H1 (cell line): Measurements from ENCODE around the gene CSAG2. TPM values are rescaled to one million over a fixed set of nuclear protein-coding genes. Genes with fewer than 3 reads are reported as not detected.

Experiments
- CTCF ChIA-PET: fragments of 300-600 bp; sonication (Branson Sonifier 250); formaldehyde crosslinking; loops from one replicate; lab custom pipeline; 2021; ENCODE audit not compliant: partially characterized antibody; lab: Charles Lee
- POLR2A ChIA-PET: fragments of 300-600 bp; sonication (Branson Sonifier 250); formaldehyde crosslinking; loops from one replicate; lab custom pipeline; 2021; ENCODE audit warnings: inconsistent platforms; ENCODE audit not compliant: partially characterized antibody; lab: Charles Lee
- DNase-seq, 2 experiments: peaks; one replicate each; pipeline versions ENCODE4 v3.0.0 to v3.0.0-alpha.2; 2010 to 2022; ENCODE audit warnings: low spot score in 2 of 2, low read depth in 1 of 2, mixed read lengths in 1 of 2
- FAIRE-seq: peaks from 2 replicates; lab custom pipeline; 2011; peaks lifted over from hg19 to GRCh38; lab: Jason Lieb, UNC
- H2AFZ ChIP-seq: 2 replicates; pipeline ENCODE4 v1.8.1; 2012; ENCODE audit warnings: low read length, inconsistent platforms
- H2AK5ac ChIP-seq: 2 replicates; pipeline ENCODE4 v1.6.1; 2013; ENCODE audit warnings: low read depth, low read length
- H2BK120ac ChIP-seq: replicated peaks from 2 replicates; pipeline ENCODE3; 2013; ENCODE audit warnings: low read depth, low read length, inconsistent platforms
- H2BK12ac ChIP-seq: 2 replicates; pipeline ENCODE4 v1.6.1; 2013; ENCODE audit warnings: low read depth, low read length
- H2BK15ac ChIP-seq: 2 replicates; pipeline ENCODE4 v1.6.1; 2013; ENCODE audit warnings: low read length
- H2BK20ac ChIP-seq: 2 replicates; pipeline ENCODE4 v1.6.1; 2013; ENCODE audit warnings: low read length
- H2BK5ac ChIP-seq: 2 replicates; pipeline ENCODE4 v1.6.1; 2013; ENCODE audit warnings: low read depth, low read length
- H3K14ac ChIP-seq: 2 replicates; pipeline ENCODE4 v1.6.1; 2013; ENCODE audit warnings: inconsistent platforms; ENCODE audit not compliant: insufficient read length
- H3K18ac ChIP-seq: 2 replicates; pipeline ENCODE4 v1.6.1; 2013; ENCODE audit warnings: low read length; ENCODE audit errors: extremely low read depth
- H3K23ac ChIP-seq: 2 replicates; pipeline ENCODE4 v1.6.1; 2013; ENCODE audit warnings: inconsistent platforms; ENCODE audit not compliant: insufficient read length
- H3K23me2 ChIP-seq: 2 replicates; pipeline ENCODE4 v1.6.1; 2013; ENCODE audit warnings: low read depth, low read length
- H3K27ac ChIP-seq: 2 replicates; pipeline ENCODE4 v1.6.1; 2011; ENCODE audit warnings: low read depth, low read length, inconsistent platforms
- H3K27me3 ChIP-seq, 4 experiments: replicated peaks in 1 of 4; 1 replicate in 1 of 4; 2 replicates in 3 of 4; pipeline versions ENCODE4 v1.6.1 to v1.8.1; 2011 to 2013; ENCODE audit warnings: low read length in 3 of 4, mild to moderate bottlenecking in 3 of 4, inconsistent platforms in 2 of 4, mixed read lengths in 2 of 4, moderate library complexity in 1 of 4; ENCODE audit not compliant: control insufficient read depth in 3 of 4, insufficient read depth in 3 of 4; ENCODE audit errors: extremely low read depth in 1 of 4
- H3K36me3 ChIP-seq, 4 experiments: 2 replicates each; pipeline versions ENCODE4 v1.6.1 to v1.8.1; 2011 to 2013; ENCODE audit warnings: mild to moderate bottlenecking in 4 of 4, low read length in 3 of 4, moderate library complexity in 2 of 4, control low read depth in 1 of 4, inconsistent platforms in 1 of 4; ENCODE audit not compliant: insufficient read depth in 4 of 4, control insufficient read depth in 2 of 4
- H3K4ac ChIP-seq: replicated peaks from 2 replicates; pipeline ENCODE3; 2013; ENCODE audit warnings: low read length, low read depth, mixed read lengths, inconsistent platforms; ENCODE audit not compliant: insufficient read length
- H3K4me1 ChIP-seq, 4 experiments: replicated peaks in 1 of 4; 1 replicate in 1 of 4; 2 replicates in 3 of 4; pipeline versions ENCODE4 v1.6.1 to v1.8.1; 2011 to 2013; ENCODE audit warnings: low read length in 3 of 4, inconsistent platforms in 2 of 4, mixed read lengths in 1 of 4; ENCODE audit not compliant: insufficient read depth in 4 of 4, control insufficient read depth in 3 of 4
- H3K4me2 ChIP-seq, 2 experiments: 2 replicates each; pipeline versions ENCODE4 v1.6.1 to v1.8.1; 2011 to 2013; ENCODE audit warnings: low read depth in 2 of 2, low read length in 2 of 2, control low read depth in 1 of 2, inconsistent platforms in 1 of 2, mild to moderate bottlenecking in 1 of 2; ENCODE audit not compliant: insufficient read depth in 1 of 2
- H3K4me3 ChIP-seq, 4 experiments: fragments of 200-600, 300-600 bp in 1 of 4; sonication (generic), shearing (Covaris generic), sonication (Bioruptor Twin) in 1 of 4; 2 replicates each; pipeline versions ENCODE4 v1.5.1 to v1.8.1; 2011 to 2016; ENCODE audit warnings: low read length in 4 of 4, low read depth in 3 of 4, control low read depth in 2 of 4, inconsistent platforms in 2 of 4, mild to moderate bottlenecking in 2 of 4, mixed read lengths in 1 of 4, moderate library complexity in 1 of 4; ENCODE audit not compliant: insufficient read depth in 2 of 4; ENCODE audit errors: extremely low read depth in 1 of 4
- H3K56ac ChIP-seq: replicated peaks from 2 replicates; pipeline ENCODE3; 2013; ENCODE audit warnings: low read depth, mild to moderate bottlenecking, mixed read lengths, low read length, inconsistent platforms; ENCODE audit not compliant: insufficient read length
- H3K79me1 ChIP-seq: 2 replicates; pipeline ENCODE4 v1.6.1; 2013; ENCODE audit warnings: low read depth, low read length, control low read depth
- H3K79me2 ChIP-seq, 2 experiments: 2 replicates each; pipeline versions ENCODE4 v1.6.1 to v1.8.1; 2012 to 2013; ENCODE audit warnings: low read length in 2 of 2, mild to moderate bottlenecking in 2 of 2, inconsistent platforms in 1 of 2; ENCODE audit not compliant: insufficient read depth in 2 of 2, control insufficient read depth in 1 of 2
- H3K9ac ChIP-seq, 4 experiments: replicated peaks in 1 of 4; 1 replicate in 1 of 4; 2 replicates in 3 of 4; pipeline versions ENCODE4 v1.6.1 to v1.8.1; 2011 to 2013; ENCODE audit warnings: low read depth in 3 of 4, low read length in 3 of 4, control low read depth in 2 of 4, mild to moderate bottlenecking in 2 of 4, moderate library complexity in 2 of 4, inconsistent platforms in 1 of 4; ENCODE audit errors: extremely low read depth in 1 of 4
- H3K9me3 ChIP-seq, 2 experiments: 2 replicates each; pipeline versions ENCODE4 v1.6.1 to v1.8.1; 2012 to 2013; ENCODE audit warnings: mild to moderate bottlenecking in 2 of 2, moderate library complexity in 2 of 2, control low read depth in 1 of 2, inconsistent platforms in 1 of 2, low read depth in 1 of 2, low read length in 1 of 2, mixed read lengths in 1 of 2; ENCODE audit not compliant: insufficient read depth in 2 of 2
- H4K20me1 ChIP-seq, 2 experiments: replicated peaks in 1 of 2; 2 replicates each; pipeline versions ENCODE3 to v1.8.1; 2011 to 2013; ENCODE audit warnings: inconsistent platforms in 2 of 2, low read length in 2 of 2, mild to moderate bottlenecking in 1 of 2; ENCODE audit not compliant: insufficient read depth in 2 of 2, control insufficient read depth in 1 of 2
- H4K5ac ChIP-seq: 2 replicates; pipeline ENCODE4 v1.6.1; 2013; ENCODE audit warnings: low read length, low read depth, mixed read lengths, inconsistent platforms; ENCODE audit not compliant: insufficient read length
- H4K8ac ChIP-seq: 2 replicates; pipeline ENCODE4 v1.8.0; 2013; ENCODE audit warnings: mild to moderate bottlenecking, moderate library complexity, low read length, inconsistent platforms; ENCODE audit not compliant: insufficient read depth; ENCODE audit errors: extremely low read depth
- H4K91ac ChIP-seq: replicated peaks from 2 replicates; pipeline ENCODE3; 2013; ENCODE audit warnings: low read length, mixed read lengths, inconsistent platforms; ENCODE audit not compliant: insufficient read length
- CHD1 ChIP-seq: IDR thresholded peaks from 2 replicates; pipeline ENCODE4 v1.6.1; 2012; ENCODE audit warnings: low read depth, low read length, improper control_type of control experiment
- EGR1 ChIP-seq: IDR thresholded peaks from 2 replicates; pipeline ENCODE4 v1.6.1; 2011; ENCODE audit warnings: low read depth, low read length, borderline replicate concordance
- EZH2 ChIP-seq: fragments of 200-600 bp; sonication (generic); IDR thresholded peaks from 2 replicates; pipeline ENCODE4 v1.7.1; 2012; ENCODE audit warnings: low read depth, mild to moderate bottlenecking, moderate library complexity, low read length, inconsistent platforms; ENCODE audit not compliant: severe bottlenecking
- JUND ChIP-seq: IDR thresholded peaks from 2 replicates; pipeline ENCODE4 v1.6.1; 2011; ENCODE audit warnings: mild to moderate bottlenecking, improper control_type of control experiment, low read length
- KDM1A ChIP-seq: fragments of 200-600, 300-600 bp; sonication (generic); IDR thresholded peaks from 2 replicates; pipeline ENCODE4 v1.7.1; 2016; ENCODE audit warnings: mild to moderate bottlenecking, low read length, borderline replicate concordance
- KDM5A ChIP-seq: fragments of 200-600 bp; IDR thresholded peaks from 2 replicates; pipeline ENCODE4 v1.7.1; 2012; ENCODE audit warnings: mild to moderate bottlenecking, low read length, inconsistent platforms, mixed read lengths
- NRF1 ChIP-seq: IDR thresholded peaks from 2 replicates; pipeline ENCODE4 v1.6.1; 2011; ENCODE audit warnings: mild to moderate bottlenecking, low read depth, low read length, improper control_type of control experiment
- SAP30 ChIP-seq: fragments of 300-600 bp; sonication (generic); IDR thresholded peaks from 2 replicates; pipeline ENCODE4 v1.7.1; 2012; ENCODE audit warnings: low read length, moderate library complexity, mild to moderate bottlenecking, inconsistent platforms; ENCODE audit not compliant: insufficient read depth, insufficient replicate concordance
- SIN3A ChIP-seq, 2 experiments: IDR thresholded peaks in 1 of 2; conservative IDR thresholded peaks in 1 of 2; 2 replicates each; pipeline ENCODE4 v1.6.1; 2011 to 2012; ENCODE audit warnings: low read length in 2 of 2, improper control_type of control experiment in 1 of 2, low read depth in 1 of 2, mild to moderate bottlenecking in 1 of 2
- SP1 ChIP-seq: IDR thresholded peaks from 2 replicates; pipeline ENCODE4 v1.6.1; 2011; ENCODE audit warnings: low read depth, low read length
- SRF ChIP-seq: IDR thresholded peaks from 2 replicates; pipeline ENCODE4 v1.6.1; 2011; ENCODE audit warnings: mild to moderate bottlenecking, low read depth, low read length, moderate library complexity
- SUZ12 ChIP-seq: fragments of 200-600 bp; sonication (generic); IDR thresholded peaks from 2 replicates; pipeline ENCODE4 v1.6.1; 2012; ENCODE audit warnings: mild to moderate bottlenecking, inconsistent platforms, low read length, moderate library complexity, mixed read lengths
- TEAD4 ChIP-seq: IDR thresholded peaks from 2 replicates; pipeline ENCODE4 v1.6.1; 2012; ENCODE audit warnings: low read depth, low read length, inconsistent platforms, mixed read lengths
- WGBS, 2 experiments: shearing (Covaris generic) in 1 of 2; methylation state at CpG; one replicate each; pipeline versions ENCODE4 v1.1.6 to v1.1.7; 2013 to 2015; ENCODE audit warnings: low lambda C conversion rate in 2 of 2, mixed read lengths in 2 of 2, inconsistent platforms in 1 of 2, low coverage in 1 of 2, missing lambda C conversion rate in 1 of 2; ENCODE audit not compliant: insufficient replicate concordance in 2 of 2, insufficient coverage in 1 of 2, insufficient read length in 1 of 2; ENCODE audit errors: extremely low coverage in 1 of 2, missing lambda C conversion rate in 1 of 2; 5-methylcytosine and 5-hydroxymethylcytosine counted together
- polyA plus RNA-seq, 7 experiments: library from polyadenylated mRNA; depleted of rRNA in 3 of 7; stranded (reverse) in 5 of 7; unstranded in 2 of 7; fragments of >200 nt in 5 of 7; fragments of 200-250 nt in 2 of 7; gene quantifications; 1 replicate in 5 of 7; 2 replicates in 1 of 7; 4 replicates in 1 of 7; pipeline versions ENCODE4 v1.2.1 to v1.2.3, GENCODE V29; 2011 to 2013; ENCODE audit warnings: missing spikeins in 2 of 7, mixed read lengths in 2 of 7
- total RNA-seq: library from RNA; stranded (reverse); fragmentation: NEBNext Ultra II Directional; extraction: Animal tissue kit (Norgen Biotek cat#: 25700); gene quantifications from 2 replicates; pipeline ENCODE4 v1.2.1, GENCODE V29; 2021

Gene CSAG2
- total and polyA plus RNA-seq, 2 of the 8 experiments (the other 6 are each of a cell fraction or from before 2014, with no cell fraction given), result 0.39 TPM; not detected in 1

- Histone ChIP-seq H3K27me3 (no peaks in the 10 kb centered on the region), H3K18ac (no peak overlapping the region), H2AFZ (no peak overlapping the region), H4K5ac (no peak overlapping the region), H3K9ac (no peak overlapping the region), H3K4me1 (no peaks in the 10 kb centered on the region), H3K56ac (no peak overlapping the region), H2BK5ac (no peak overlapping the region), H2AK5ac (no peak overlapping the region), H3K23ac (no peak overlapping the region), H2BK12ac (no peak overlapping the region), H3K27ac (no peak overlapping the region), H2BK20ac (no peak overlapping the region), H3K23me2 (no peaks in the 10 kb centered on the region), H4K91ac (no peak overlapping the region), H3K14ac (no peak overlapping the region), H3K36me3 (no peaks in the 10 kb centered on the region), H3K79me1 (no peaks in the 10 kb centered on the region), H2BK15ac (no peak overlapping the region), H4K20me1 (no peaks in the 10 kb centered on the region), H3K79me2 (no peaks in the 10 kb centered on the region), H3K9me3 (no peaks in the 10 kb centered on the region), H4K8ac (no peak overlapping the region), H2BK120ac (no peak overlapping the region), H3K4me2 (no peak overlapping the region), H3K4me3 (no peak overlapping the region), H3K4ac (no peak overlapping the region)
- CTCF ChIA-PET, result interaction anchor here (0.7 to 1.8 kb wide), 3 partner anchors 11 to 156 kb away, joined by 3 to 8 read pairs (median 3); no protein-coding TSS in a partner anchor
- FAIRE-seq (no peak), DNase-seq (no peak)
- POLR2A ChIA-PET, result no interaction called here
- WGBS, 2 experiments, result 69% methylated on average over 4 of the region's 4 CpGs; no CpG with 5 or more reads in 1 of the 2 experiments
- TF ChIP-seq KDM5A (no peak), EZH2 (no peak), CHD1 (no peak), JUND (no peak), SRF (no peak), SP1 (no peak), EGR1 (no peak), TEAD4 (no peak), NRF1 (no peak), KDM1A (no peak), SAP30 (no peak), SIN3A (conservative IDR thresholded peaks at IDR 0.05 in 1 of 2, IDR thresholded peaks at IDR 0.05 in 1 of 2; ENCODE audit: low read depth in 1 of 2, low read length in 2 of 2) (no peak), SUZ12 (no peak)
These were observed 46.0 kb downstream of the CSAG2 start for GRCh38 chrX:152663086-152663485.
